ENCODE measurements around the gene COL10A1.

The COL10A1 gene

GRCh38 chr6:116126032-116126431, at the start of gene COL10A1:
COL10A1 (minus strand) TSS chr6:116126132; CDS start chr6:116125492, 640 bp downstream.
- DNase-seq, result no peak

GRCh38 chr6:116175344-116175743, 49.4 kb upstream of the COL10A1 start:
- DNase-seq, result no peak

- DNase-seq, result no peak
Observed at GRCh38 chr6:116173928-116174327, 48.0 kb upstream of the COL10A1 start.

GRCh38 chr6:116170358-116171057, 44.6 kb upstream of the COL10A1 start:
- DNase-seq, result no peak

- DNase-seq, result no peak
Observed at GRCh38 chr6:116169880-116170279, 43.9 kb upstream of the COL10A1 start.

GRCh38 chr6:116168148-116168547, 42.2 kb upstream of the COL10A1 start:
- no peak for DNase-seq

GRCh38 chr6:116166369-116166768, 40.4 kb upstream of the COL10A1 start:
- DNase-seq, result no peak

GRCh38 chr6:116165596-116165995, 39.7 kb upstream of the COL10A1 start:
- DNase-seq, result no peak

GRCh38 chr6:116159782-116160524, 34.0 kb upstream of the COL10A1 start:
- DNase-seq, result no peak

- no peak for DNase-seq
Observed at GRCh38 chr6:116158641-116159040, 32.7 kb upstream of the COL10A1 start.

- DNase-seq, result no peak
Observed at GRCh38 chr6:116157391-116157790, 31.5 kb upstream of the COL10A1 start.

GRCh38 chr6:116156405-116157326, 30.7 kb upstream of the COL10A1 start:
- DNase-seq, result no peak

- DNase-seq, result no peak
Observed at GRCh38 chr6:116154887-116155286, 29.0 kb upstream of the COL10A1 start.

GRCh38 chr6:116152620-116153019, 26.7 kb upstream of the COL10A1 start:
- no peak for DNase-seq

GRCh38 chr6:116145803-116146675, 20.1 kb upstream of the COL10A1 start:
- no peak for DNase-seq

- DNase-seq, result no peak
Observed at GRCh38 chr6:116144605-116145004, 18.7 kb upstream of the COL10A1 start.

GRCh38 chr6:116139917-116140316, 14.0 kb upstream of the COL10A1 start:
- DNase-seq, result no peak

- DNase-seq, result no peak
Observed at GRCh38 chr6:116136933-116137340, 11.0 kb upstream of the COL10A1 start.

GRCh38 chr6:116136373-116136772, 10.4 kb upstream of the COL10A1 start:
- DNase-seq, result no peak

GRCh38 chr6:116133453-116133852, 7.5 kb upstream of the COL10A1 start:
- DNase-seq, result no peak

- DNase-seq, result no peak
Observed at GRCh38 chr6:116127771-116128493, 2.0 kb upstream of the COL10A1 start.

GRCh38 chr6:116120430-116120829, 5.5 kb downstream of the COL10A1 start:
- DNase-seq, result no peak

All from NCI-H1436 (cell line).